A673 (cell line): Measurements from ENCODE around the gene FUT8. TPM values are rescaled to one million over a fixed set of nuclear protein-coding genes. Genes with fewer than 3 reads are reported as not detected.

Source experiments
- BruUV-seq: library from RNA; stranded (reverse); fragments of 400-500 nt; replicated peaks from 2 replicates; lab custom pipeline; 2021; lab: Mats Ljungman, UMichigan
- CTCF ChIA-PET: fragments of 300-600 bp; sonication (Branson Sonifier 250); formaldehyde crosslinking; loops from one replicate; lab custom pipeline; 2022; ENCODE audit warnings: antibody characterized with exemption; lab: Charles Lee
- POLR2A ChIA-PET: fragments of 300-600 bp; sonication (Branson Sonifier 250); formaldehyde crosslinking; loops from one replicate; lab custom pipeline; 2022; ENCODE audit warnings: antibody characterized with exemption; ENCODE audit not compliant: low non-redundant PET; lab: Charles Lee
- DNase-seq: peaks from one replicate; pipeline ENCODE4 v3.0.0-alpha.2; 2015; ENCODE audit warnings: low spot score
- H3K27ac ChIP-seq: fragments of 200-600 bp; sonication (generic); 2 replicates; pipeline ENCODE4 v1.5.1; 2016; ENCODE audit warnings: mixed run types, low read depth, mild to moderate bottlenecking, mixed read lengths, antibody characterized with exemption, low read length; ENCODE audit not compliant: poor library complexity, severe bottlenecking
- H3K27me3 ChIP-seq: fragments of 200-600 bp; sonication (generic); replicated peaks from 2 replicates; pipeline ENCODE4 v1.6.1; 2017; ENCODE audit warnings: mixed run types, low read depth, mild to moderate bottlenecking, mixed read lengths, antibody characterized with exemption, low read length; ENCODE audit not compliant: insufficient read depth, poor library complexity
- H3K36me3 ChIP-seq: fragments of 200-600 bp; sonication (generic); 2 replicates; pipeline ENCODE4 v1.6.1; 2016; ENCODE audit warnings: mixed run types, mild to moderate bottlenecking, mixed read lengths, antibody characterized with exemption, low read length; ENCODE audit not compliant: insufficient read depth, poor library complexity, severe bottlenecking
- H3K4me1 ChIP-seq: fragments of 200-600 bp; sonication (generic); 2 replicates; pipeline ENCODE4 v1.6.1; 2017; ENCODE audit warnings: mixed run types, mild to moderate bottlenecking, mixed read lengths, antibody characterized with exemption, low read length; ENCODE audit not compliant: insufficient read depth, poor library complexity, severe bottlenecking
- H3K4me3 ChIP-seq: fragments of 200-600 bp; sonication (generic); 2 replicates; pipeline ENCODE4 v1.5.1; 2016; ENCODE audit warnings: low read depth, mixed run types, mild to moderate bottlenecking, mixed read lengths, low read length; ENCODE audit not compliant: poor library complexity, severe bottlenecking
- H3K9me3 ChIP-seq: fragments of 200-600 bp; sonication (generic); 2 replicates; pipeline ENCODE4 v1.6.1; 2016; ENCODE audit warnings: mixed run types, low read depth, mild to moderate bottlenecking, mixed read lengths, antibody characterized with exemption, low read length; ENCODE audit not compliant: poor library complexity, severe bottlenecking
- CTCF ChIP-seq: fragments of 300-800, 200-600 bp; sonication (generic); conservative IDR thresholded peaks from 2 replicates; pipeline ENCODE4 v1.5.1; 2017; ENCODE audit warnings: low read depth, mild to moderate bottlenecking, antibody characterized with exemption, low read length, moderate library complexity, mixed read lengths
- EZH2 ChIP-seq: fragments of 200-600 bp; sonication (generic); IDR thresholded peaks from 2 replicates; pipeline ENCODE4 v1.6.1; 2017; ENCODE audit warnings: borderline replicate concordance, low read depth, mild to moderate bottlenecking, mixed read lengths, antibody characterized with exemption, low read length; ENCODE audit not compliant: poor library complexity, severe bottlenecking
- intact Hi-C: fragments of 100-400 bp; cut with micrococcal nuclease; formaldehyde crosslinking; loops from one replicate; pipeline ENCODE4 v1.10.0; 2022; ENCODE audit not compliant: unreplicated experiment
- total RNA-seq: library from RNA; stranded (reverse); gene quantifications from 2 replicates; pipeline ENCODE4 v1.2.3, GENCODE V29; 2021

FUT8 gene
- total RNA-seq, 1 experiment from 2014 or later: 11.0 TPM

GRCh38 chr14:65470404-65470880, 57.9 kb downstream of the FUT8 start:
- ChIA-PET POLR2A (no interaction called here), CTCF (no interaction called here)
- H3K27ac ChIP-seq: no peak overlapping the region
- no peaks in the 10 kb centered on the region for H3K4me1 ChIP-seq
- intact Hi-C loops: no loop called here
- H3K27me3 ChIP-seq: no peaks in the 10 kb centered on the region
- no peaks in the 10 kb centered on the region for H3K9me3 ChIP-seq
- no peak for DNase-seq
- H3K36me3 ChIP-seq: no peaks in the 10 kb centered on the region
- H3K4me3 ChIP-seq: no peak overlapping the region
- no TSS peak for BruUV-seq
- TF ChIP-seq EZH2 (no peak), CTCF (no peak)

GRCh38 chr14:65471038-65471878, 58.7 kb downstream of the FUT8 start:
- intact Hi-C loops: no loop called here
- Histone ChIP-seq H3K9me3 (no peaks in the 10 kb centered on the region), H3K27me3 (no peaks in the 10 kb centered on the region), H3K27ac (no peak overlapping the region), H3K4me3 (no peak overlapping the region), H3K4me1 (no peaks in the 10 kb centered on the region), H3K36me3 (no peaks in the 10 kb centered on the region)
- no peak for DNase-seq
- no peak for TF ChIP-seq CTCF
- POLR2A ChIA-PET: interaction anchor here (0.5 kb wide), 1 partner anchor 36 kb away, joined by 3 read pairs; no protein-coding TSS in a partner anchor
- CTCF ChIA-PET: no interaction called here
- BruUV-seq: no TSS peak

GRCh38 chr14:65472189-65472588, 59.7 kb downstream of the FUT8 start:
- DNase-seq: peak; percentile 22
- CTCF ChIA-PET: no interaction called here

More at GRCh38 chr14:65472189-65472588, 59.7 kb downstream of the FUT8 start:
- H3K27ac ChIP-seq: no peak overlapping the region
- TF ChIP-seq CTCF (no peak), EZH2 (no peak)
- POLR2A ChIA-PET: no interaction called here
- no peak overlapping the region for H3K4me3 ChIP-seq
- no peaks in the 10 kb centered on the region for H3K36me3 ChIP-seq
- no peaks in the 10 kb centered on the region for H3K4me1 ChIP-seq
- no peaks in the 10 kb centered on the region for H3K27me3 ChIP-seq
- BruUV-seq: no TSS peak
- no peaks in the 10 kb centered on the region for H3K9me3 ChIP-seq
- intact Hi-C loops: no loop called here
